GM23338 (cell line): ENCODE measurements around the gene DYNC2H1. TPM values are rescaled to one million over a fixed set of nuclear protein-coding genes. Genes with fewer than 3 reads are reported as not detected.

ENCODE experiments used
- ATAC-seq: fragments of 200-7000 bp; cut with Tn5 transposase; 3 replicates; pipeline ENCODE4 v1.9.1; 2020
- DNase-seq: peaks from one replicate; pipeline ENCODE4 v3.0.0-alpha.2; 2015; ENCODE audit warnings: low spot score
- H2AFZ ChIP-seq: fragments of 200-600 bp; sonication (generic); 2 replicates; pipeline ENCODE4 v1.8.0; 2016; ENCODE audit warnings: antibody characterized with exemption, mild to moderate bottlenecking, moderate library complexity
- H3F3A ChIP-seq: fragments of 200-600 bp; sonication (generic); replicated peaks from 2 replicates; pipeline ENCODE4 v1.8.0; 2017; ENCODE audit warnings: antibody characterized with exemption, mixed run types, low read depth
- H3K27ac ChIP-seq: fragments of 200-600 bp; sonication (generic); 2 replicates; pipeline ENCODE4 v1.6.1; 2016; ENCODE audit warnings: low read depth
- H3K27me3 ChIP-seq: fragments of 200-600 bp; sonication (generic); 2 replicates; pipeline ENCODE4 v1.8.0; 2016; ENCODE audit warnings: mild to moderate bottlenecking, mixed run types, moderate library complexity; ENCODE audit not compliant: insufficient read depth
- H3K36me3 ChIP-seq: fragments of 200-600 bp; sonication (generic); 2 replicates; pipeline ENCODE4 v1.8.0; 2016; ENCODE audit warnings: mild to moderate bottlenecking; ENCODE audit not compliant: insufficient read depth
- H3K4me1 ChIP-seq: fragments of 200-600 bp; sonication (generic); 2 replicates; pipeline ENCODE4 v1.8.0; 2016; ENCODE audit warnings: mild to moderate bottlenecking, moderate library complexity; ENCODE audit not compliant: insufficient read depth
- H3K4me2 ChIP-seq: fragments of 200-600 bp; sonication (generic); 2 replicates; pipeline ENCODE4 v1.7.1; 2017; ENCODE audit warnings: mixed run types
- H3K4me3 ChIP-seq: fragments of 200-600 bp; sonication (generic); 2 replicates; pipeline ENCODE4 v1.6.1; 2016; ENCODE audit warnings: mixed run types
- H3K79me2 ChIP-seq: fragments of 200-600 bp; sonication (generic); replicated peaks from 2 replicates; pipeline ENCODE4 v1.8.0; 2017; ENCODE audit warnings: mild to moderate bottlenecking; ENCODE audit not compliant: insufficient read depth
- H3K9me2 ChIP-seq: fragments of 200-600 bp; sonication (generic); 2 replicates; pipeline ENCODE4 v1.8.0; 2017; ENCODE audit not compliant: insufficient read depth
- H4K20me1 ChIP-seq: fragments of 200-600 bp; sonication (generic); replicated peaks from 2 replicates; pipeline ENCODE4 v1.8.0; 2017; ENCODE audit warnings: mild to moderate bottlenecking; ENCODE audit not compliant: insufficient read depth
- H3K27ac Mint-ChIP-seq: 2 replicates; pipeline ENCODE4 v1.8.0; 2020; ENCODE audit warnings: inconsistent platforms, mild to moderate bottlenecking, moderate library complexity, mixed read lengths
- H3K27me3 Mint-ChIP-seq: 3 replicates; pipeline ENCODE4 v1.8.0; 2022; ENCODE audit warnings: low read depth, mild to moderate bottlenecking, moderate library complexity, mixed read lengths, inconsistent platforms; ENCODE audit not compliant: insufficient read depth, poor library complexity
- H3K36me3 Mint-ChIP-seq: 3 replicates; pipeline ENCODE4 v1.8.0; 2021; ENCODE audit warnings: low read depth, mild to moderate bottlenecking, inconsistent platforms, moderate library complexity, mixed read lengths
- H3K4me1 Mint-ChIP-seq: 3 replicates; pipeline ENCODE4 v1.8.0; 2020; ENCODE audit warnings: mild to moderate bottlenecking, inconsistent platforms, mixed read lengths
- H3K4me3 Mint-ChIP-seq: 3 replicates; pipeline ENCODE4 v1.8.0; 2021; ENCODE audit warnings: moderate library complexity, mild to moderate bottlenecking, inconsistent platforms, mixed read lengths
- H3K9me3 Mint-ChIP-seq: 3 replicates; pipeline ENCODE4 v1.8.0; 2020; ENCODE audit warnings: moderate library complexity, mild to moderate bottlenecking, inconsistent platforms, mixed read lengths
- EZH2phosphoT487 ChIP-seq: fragments of 200-600 bp; sonication (generic); IDR thresholded peaks from one replicate; pipeline ENCODE4 v1.8.1; 2018; ENCODE audit warnings: antibody characterized with exemption; ENCODE audit not compliant: unreplicated experiment
- JUNB ChIP-seq: IDR thresholded peaks from one replicate; pipeline ENCODE4 v1.6.1; 2016; ENCODE audit warnings: antibody characterized with exemption; ENCODE audit not compliant: unreplicated experiment
- POLR2AphosphoS5 ChIP-seq: IDR thresholded peaks from 2 replicates; pipeline ENCODE4 v1.6.1; 2016; ENCODE audit warnings: antibody characterized with exemption, low read depth
- STAT1 ChIP-seq: IDR thresholded peaks from one replicate; pipeline ENCODE4 v1.6.1; 2016; ENCODE audit warnings: antibody characterized with exemption; ENCODE audit not compliant: unreplicated experiment
- ZNF114 ChIP-seq: fragments of 250-450 bp; sonication (Bioruptor Pico); IDR thresholded peaks from 2 replicates; pipeline ENCODE4 v1.5.0; 2020; ENCODE audit warnings: mild to moderate bottlenecking, moderate library complexity
- ZNF331 ChIP-seq: fragments of 250-450 bp; sonication (Bioruptor Pico); IDR thresholded peaks from 2 replicates; pipeline ENCODE4 v1.5.0; 2020; ENCODE audit warnings: low read depth, mild to moderate bottlenecking, moderate library complexity
- polyA plus RNA-seq: library from polyadenylated mRNA; unstranded; fragments of >200 nt; fragmentation: Nextera tagmentation; extraction: Ambion mirVana; gene quantifications from 2 replicates; pipeline ENCODE4 v1.2.1, GENCODE V29; 2016
- total RNA-seq: library from RNA; depleted of rRNA; stranded (reverse); fragments of >200 nt; shearing (Covaris generic); gene quantifications from 2 replicates; pipeline ENCODE4 v1.2.3, GENCODE V29; 2014
- TF ChIP-seq, protein P1 (sequence below), 2 experiments: fragments of 200-600 bp in 1 of 2; sonication (generic) in 1 of 2; conservative IDR thresholded peaks; 2 replicates each; pipeline versions ENCODE4 v1.5.1 to v1.6.1; 2016 to 2017; ENCODE audit warnings: antibody characterized with exemption in 2 of 2, low read depth in 2 of 2, mild to moderate bottlenecking in 2 of 2, moderate library complexity in 1 of 2
- TF ChIP-seq, protein P2 (sequence below): IDR thresholded peaks from one replicate; pipeline ENCODE4 v1.6.1; 2018; ENCODE audit warnings: antibody characterized with exemption; ENCODE audit not compliant: unreplicated experiment
- TF ChIP-seq, protein P3 (sequence below): IDR thresholded peaks from 2 replicates; pipeline ENCODE4 v1.6.1; 2016; ENCODE audit warnings: antibody characterized with exemption
- TF ChIP-seq, protein P4 (sequence below): fragments of 250-450 bp; sonication (Bioruptor Pico); IDR thresholded peaks from 2 replicates; pipeline ENCODE4 v1.5.0; 2020; ENCODE audit warnings: mild to moderate bottlenecking, moderate library complexity

DYNC2H1 gene
- total and polyA plus RNA-seq, 2 experiments from 2014 or later = 19.3 to 22.5 TPM

- TF ChIP-seq, protein P1, sequence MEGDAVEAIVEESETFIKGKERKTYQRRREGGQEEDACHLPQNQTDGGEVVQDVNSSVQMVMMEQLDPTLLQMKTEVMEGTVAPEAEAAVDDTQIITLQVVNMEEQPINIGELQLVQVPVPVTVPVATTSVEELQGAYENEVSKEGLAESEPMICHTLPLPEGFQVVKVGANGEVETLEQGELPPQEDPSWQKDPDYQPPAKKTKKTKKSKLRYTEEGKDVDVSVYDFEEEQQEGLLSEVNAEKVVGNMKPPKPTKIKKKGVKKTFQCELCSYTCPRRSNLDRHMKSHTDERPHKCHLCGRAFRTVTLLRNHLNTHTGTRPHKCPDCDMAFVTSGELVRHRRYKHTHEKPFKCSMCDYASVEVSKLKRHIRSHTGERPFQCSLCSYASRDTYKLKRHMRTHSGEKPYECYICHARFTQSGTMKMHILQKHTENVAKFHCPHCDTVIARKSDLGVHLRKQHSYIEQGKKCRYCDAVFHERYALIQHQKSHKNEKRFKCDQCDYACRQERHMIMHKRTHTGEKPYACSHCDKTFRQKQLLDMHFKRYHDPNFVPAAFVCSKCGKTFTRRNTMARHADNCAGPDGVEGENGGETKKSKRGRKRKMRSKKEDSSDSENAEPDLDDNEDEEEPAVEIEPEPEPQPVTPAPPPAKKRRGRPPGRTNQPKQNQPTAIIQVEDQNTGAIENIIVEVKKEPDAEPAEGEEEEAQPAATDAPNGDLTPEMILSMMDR (conservative IDR thresholded peaks at IDR 0.05; ENCODE audit: low read depth in 2 of 2) = no peak
- TF ChIP-seq STAT1 (no peak), POLR2AphosphoS5 (no peak)
Observed at GRCh38 chr11:103486604-103487003, 377.4 kb downstream of the DYNC2H1 start (continued).

DNA sequence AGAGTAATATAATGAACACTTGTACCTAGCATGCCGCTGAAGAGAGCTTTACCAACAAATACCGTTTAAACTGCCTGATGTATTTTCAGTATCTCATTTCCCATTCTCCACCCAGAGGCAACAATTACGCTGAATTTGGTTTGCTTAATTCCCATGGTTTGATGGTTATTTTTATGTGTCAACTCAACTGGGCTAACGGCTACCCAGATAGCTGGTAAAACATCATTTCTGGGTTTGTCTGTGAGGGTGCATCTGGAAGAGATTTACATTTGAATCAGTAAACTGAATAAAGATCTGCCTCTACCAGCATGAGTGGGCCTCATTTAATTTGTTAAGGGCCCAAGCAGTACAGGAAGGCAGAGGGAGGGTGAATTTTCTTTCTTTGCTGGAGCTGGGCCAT lies 377.9 kb downstream of the DYNC2H1 start:
- Histone ChIP-seq H3K4me3 (no peak overlapping the region), H4K20me1 (no peaks in the 10 kb centered on the region), H3K36me3 (peaks cover 5% of the 10 kb centered on the region; the same call in 1 of the 2 replicates), H3K4me2 (no peak overlapping the region), H3K27ac (no peak overlapping the region), H3F3A (no peaks in the 10 kb centered on the region), H3K27me3 (no peaks in the 10 kb centered on the region), H3K79me2 (no peaks in the 10 kb centered on the region), H2AFZ (no peak overlapping the region), H3K9me2 (peaks cover 13% of the 10 kb centered on the region; the same call in 1 of the 2 replicates), H3K4me1 (0 out of 2 replicates have a peak, but pooled peaks cover 4% of the 10 kb centered on the region)
- peaks cover 16% of the 10 kb centered on the region for H3K4me1 Mint-ChIP-seq
- no peak overlapping the region for H3K4me3 Mint-ChIP-seq
- no peak for TF ChIP-seq EZH2phosphoT487
- no peak for TF ChIP-seq ZNF331 (CRISPR knock-in tag)
- TF ChIP-seq, protein P1 (conservative IDR thresholded peaks at IDR 0.05; ENCODE audit: low read depth in 2 of 2) = no peak
- TF ChIP-seq, protein P2, sequence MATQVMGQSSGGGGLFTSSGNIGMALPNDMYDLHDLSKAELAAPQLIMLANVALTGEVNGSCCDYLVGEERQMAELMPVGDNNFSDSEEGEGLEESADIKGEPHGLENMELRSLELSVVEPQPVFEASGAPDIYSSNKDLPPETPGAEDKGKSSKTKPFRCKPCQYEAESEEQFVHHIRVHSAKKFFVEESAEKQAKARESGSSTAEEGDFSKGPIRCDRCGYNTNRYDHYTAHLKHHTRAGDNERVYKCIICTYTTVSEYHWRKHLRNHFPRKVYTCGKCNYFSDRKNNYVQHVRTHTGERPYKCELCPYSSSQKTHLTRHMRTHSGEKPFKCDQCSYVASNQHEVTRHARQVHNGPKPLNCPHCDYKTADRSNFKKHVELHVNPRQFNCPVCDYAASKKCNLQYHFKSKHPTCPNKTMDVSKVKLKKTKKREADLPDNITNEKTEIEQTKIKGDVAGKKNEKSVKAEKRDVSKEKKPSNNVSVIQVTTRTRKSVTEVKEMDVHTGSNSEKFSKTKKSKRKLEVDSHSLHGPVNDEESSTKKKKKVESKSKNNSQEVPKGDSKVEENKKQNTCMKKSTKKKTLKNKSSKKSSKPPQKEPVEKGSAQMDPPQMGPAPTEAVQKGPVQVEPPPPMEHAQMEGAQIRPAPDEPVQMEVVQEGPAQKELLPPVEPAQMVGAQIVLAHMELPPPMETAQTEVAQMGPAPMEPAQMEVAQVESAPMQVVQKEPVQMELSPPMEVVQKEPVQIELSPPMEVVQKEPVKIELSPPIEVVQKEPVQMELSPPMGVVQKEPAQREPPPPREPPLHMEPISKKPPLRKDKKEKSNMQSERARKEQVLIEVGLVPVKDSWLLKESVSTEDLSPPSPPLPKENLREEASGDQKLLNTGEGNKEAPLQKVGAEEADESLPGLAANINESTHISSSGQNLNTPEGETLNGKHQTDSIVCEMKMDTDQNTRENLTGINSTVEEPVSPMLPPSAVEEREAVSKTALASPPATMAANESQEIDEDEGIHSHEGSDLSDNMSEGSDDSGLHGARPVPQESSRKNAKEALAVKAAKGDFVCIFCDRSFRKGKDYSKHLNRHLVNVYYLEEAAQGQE = no peak
- TF ChIP-seq, protein P3, sequence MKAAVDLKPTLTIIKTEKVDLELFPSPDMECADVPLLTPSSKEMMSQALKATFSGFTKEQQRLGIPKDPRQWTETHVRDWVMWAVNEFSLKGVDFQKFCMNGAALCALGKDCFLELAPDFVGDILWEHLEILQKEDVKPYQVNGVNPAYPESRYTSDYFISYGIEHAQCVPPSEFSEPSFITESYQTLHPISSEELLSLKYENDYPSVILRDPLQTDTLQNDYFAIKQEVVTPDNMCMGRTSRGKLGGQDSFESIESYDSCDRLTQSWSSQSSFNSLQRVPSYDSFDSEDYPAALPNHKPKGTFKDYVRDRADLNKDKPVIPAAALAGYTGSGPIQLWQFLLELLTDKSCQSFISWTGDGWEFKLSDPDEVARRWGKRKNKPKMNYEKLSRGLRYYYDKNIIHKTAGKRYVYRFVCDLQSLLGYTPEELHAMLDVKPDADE = no peak
- no peak for TF ChIP-seq POLR2AphosphoS5
- TF ChIP-seq ZNF114 (CRISPR knock-in tag) = no peak
- TF ChIP-seq, protein P4, sequence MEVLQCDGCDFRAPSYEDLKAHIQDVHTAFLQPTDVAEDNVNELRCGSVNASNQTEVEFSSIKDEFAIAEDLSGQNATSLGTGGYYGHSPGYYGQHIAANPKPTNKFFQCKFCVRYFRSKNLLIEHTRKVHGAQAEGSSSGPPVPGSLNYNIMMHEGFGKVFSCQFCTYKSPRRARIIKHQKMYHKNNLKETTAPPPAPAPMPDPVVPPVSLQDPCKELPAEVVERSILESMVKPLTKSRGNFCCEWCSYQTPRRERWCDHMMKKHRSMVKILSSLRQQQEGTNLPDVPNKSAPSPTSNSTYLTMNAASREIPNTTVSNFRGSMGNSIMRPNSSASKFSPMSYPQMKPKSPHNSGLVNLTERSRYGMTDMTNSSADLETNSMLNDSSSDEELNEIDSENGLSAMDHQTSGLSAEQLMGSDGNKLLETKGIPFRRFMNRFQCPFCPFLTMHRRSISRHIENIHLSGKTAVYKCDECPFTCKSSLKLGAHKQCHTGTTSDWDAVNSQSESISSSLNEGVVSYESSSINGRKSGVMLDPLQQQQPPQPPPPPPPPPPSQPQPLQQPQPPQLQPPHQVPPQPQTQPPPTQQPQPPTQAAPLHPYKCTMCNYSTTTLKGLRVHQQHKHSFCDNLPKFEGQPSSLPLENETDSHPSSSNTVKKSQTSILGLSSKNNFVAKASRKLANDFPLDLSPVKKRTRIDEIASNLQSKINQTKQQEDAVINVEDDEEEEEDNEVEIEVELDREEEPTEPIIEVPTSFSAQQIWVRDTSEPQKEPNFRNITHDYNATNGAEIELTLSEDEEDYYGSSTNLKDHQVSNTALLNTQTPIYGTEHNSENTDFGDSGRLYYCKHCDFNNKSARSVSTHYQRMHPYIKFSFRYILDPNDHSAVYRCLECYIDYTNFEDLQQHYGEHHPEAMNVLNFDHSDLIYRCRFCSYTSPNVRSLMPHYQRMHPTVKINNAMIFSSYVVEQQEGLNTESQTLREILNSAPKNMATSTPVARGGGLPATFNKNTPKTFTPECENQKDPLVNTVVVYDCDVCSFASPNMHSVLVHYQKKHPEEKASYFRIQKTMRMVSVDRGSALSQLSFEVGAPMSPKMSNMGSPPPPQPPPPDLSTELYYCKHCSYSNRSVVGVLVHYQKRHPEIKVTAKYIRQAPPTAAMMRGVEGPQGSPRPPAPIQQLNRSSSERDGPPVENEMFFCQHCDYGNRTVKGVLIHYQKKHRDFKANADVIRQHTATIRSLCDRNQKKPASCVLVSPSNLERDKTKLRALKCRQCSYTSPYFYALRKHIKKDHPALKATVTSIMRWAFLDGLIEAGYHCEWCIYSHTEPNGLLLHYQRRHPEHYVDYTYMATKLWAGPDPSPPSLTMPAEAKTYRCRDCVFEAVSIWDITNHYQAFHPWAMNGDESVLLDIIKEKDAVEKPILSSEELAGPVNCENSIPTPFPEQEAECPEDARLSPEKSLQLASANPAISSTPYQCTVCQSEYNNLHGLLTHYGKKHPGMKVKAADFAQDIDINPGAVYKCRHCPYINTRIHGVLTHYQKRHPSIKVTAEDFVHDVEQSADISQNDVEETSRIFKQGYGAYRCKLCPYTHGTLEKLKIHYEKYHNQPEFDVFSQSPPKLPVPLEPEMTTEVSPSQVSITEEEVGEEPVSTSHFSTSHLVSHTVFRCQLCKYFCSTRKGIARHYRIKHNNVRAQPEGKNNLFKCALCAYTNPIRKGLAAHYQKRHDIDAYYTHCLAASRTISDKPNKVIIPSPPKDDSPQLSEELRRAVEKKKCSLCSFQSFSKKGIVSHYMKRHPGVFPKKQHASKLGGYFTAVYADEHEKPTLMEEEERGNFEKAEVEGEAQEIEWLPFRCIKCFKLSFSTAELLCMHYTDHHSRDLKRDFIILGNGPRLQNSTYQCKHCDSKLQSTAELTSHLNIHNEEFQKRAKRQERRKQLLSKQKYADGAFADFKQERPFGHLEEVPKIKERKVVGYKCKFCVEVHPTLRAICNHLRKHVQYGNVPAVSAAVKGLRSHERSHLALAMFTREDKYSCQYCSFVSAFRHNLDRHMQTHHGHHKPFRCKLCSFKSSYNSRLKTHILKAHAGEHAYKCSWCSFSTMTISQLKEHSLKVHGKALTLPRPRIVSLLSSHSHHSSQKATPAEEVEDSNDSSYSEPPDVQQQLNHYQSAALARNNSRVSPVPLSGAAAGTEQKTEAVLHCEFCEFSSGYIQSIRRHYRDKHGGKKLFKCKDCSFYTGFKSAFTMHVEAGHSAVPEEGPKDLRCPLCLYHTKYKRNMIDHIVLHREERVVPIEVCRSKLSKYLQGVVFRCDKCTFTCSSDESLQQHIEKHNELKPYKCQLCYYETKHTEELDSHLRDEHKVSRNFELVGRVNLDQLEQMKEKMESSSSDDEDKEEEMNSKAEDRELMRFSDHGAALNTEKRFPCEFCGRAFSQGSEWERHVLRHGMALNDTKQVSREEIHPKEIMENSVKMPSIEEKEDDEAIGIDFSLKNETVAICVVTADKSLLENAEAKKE (CRISPR knock-in tag) = no peak
- no peak for TF ChIP-seq STAT1
- TF ChIP-seq JUNB = no peak
- H3K36me3 Mint-ChIP-seq = peaks cover 38% of the 10 kb centered on the region
- DNase-seq (no peak), ATAC-seq (no peak)
- no peaks in the 10 kb centered on the region for H3K27me3 Mint-ChIP-seq
- no peak overlapping the region for H3K27ac Mint-ChIP-seq
- peaks cover 51% of the 10 kb centered on the region for H3K9me3 Mint-ChIP-seq
